Mesenchymal stem cell (in vitro differentiated cells and primary cell): ENCODE results near the gene PTGDR2.

Source experiments
- DNase-seq: peaks from one replicate; pipeline ENCODE4 v3.0.0-alpha.2; 2013
- H2AFZ ChIP-seq: one replicate; pipeline ENCODE4 v1.6.1; 2013; ENCODE audit warnings: low read depth, mild to moderate bottlenecking, control low read depth, inconsistent platforms, low read length, moderate library complexity
- H2AK5ac ChIP-seq: 2 replicates; pipeline ENCODE4 v1.6.1; 2013; ENCODE audit warnings: low read length, moderate library complexity, mild to moderate bottlenecking, inconsistent platforms; ENCODE audit not compliant: severe bottlenecking
- H2BK120ac ChIP-seq: one replicate; pipeline ENCODE4 v1.6.1; 2013; ENCODE audit warnings: low read depth, mild to moderate bottlenecking, inconsistent platforms, low read length, moderate library complexity
- H2BK12ac ChIP-seq, 2 experiments: one replicate each; pipeline ENCODE4 v1.6.1; 2013; ENCODE audit warnings: inconsistent platforms in 2 of 2, low read length in 2 of 2, mild to moderate bottlenecking in 2 of 2, moderate library complexity in 2 of 2, control low read depth in 1 of 2
- H2BK15ac ChIP-seq: one replicate; pipeline ENCODE4 v1.6.1; 2013; ENCODE audit warnings: mild to moderate bottlenecking, low read depth, inconsistent platforms; ENCODE audit not compliant: poor library complexity, severe bottlenecking
- H2BK5ac ChIP-seq: 2 replicates; pipeline ENCODE4 v1.6.1; 2013; ENCODE audit warnings: low read depth, mild to moderate bottlenecking, low read length, control low read depth, inconsistent platforms; ENCODE audit not compliant: poor library complexity, severe bottlenecking
- H3K14ac ChIP-seq, 2 experiments: one replicate each; pipeline ENCODE4 v1.6.1; 2013; ENCODE audit warnings: inconsistent platforms in 2 of 2, low read length in 2 of 2, control low read depth in 1 of 2, mild to moderate bottlenecking in 1 of 2, moderate library complexity in 1 of 2
- H3K18ac ChIP-seq, 2 experiments: one replicate each; pipeline ENCODE4 v1.6.1; 2013; ENCODE audit warnings: inconsistent platforms in 2 of 2, low read length in 2 of 2, control low read depth in 1 of 2, low read depth in 1 of 2, mild to moderate bottlenecking in 1 of 2
- H3K23ac ChIP-seq, 2 experiments: one replicate each; pipeline ENCODE4 v1.6.1; 2013; ENCODE audit warnings: inconsistent platforms in 2 of 2, low read length in 2 of 2, mild to moderate bottlenecking in 2 of 2, moderate library complexity in 2 of 2, control low read depth in 1 of 2
- H3K27ac ChIP-seq: 2 replicates; pipeline ENCODE4 v1.5.1; 2013; ENCODE audit warnings: mild to moderate bottlenecking, moderate library complexity, low read length, control low read depth, inconsistent platforms; ENCODE audit not compliant: poor library complexity, severe bottlenecking
- H3K27me3 ChIP-seq, 2 experiments: 2 replicates each; pipeline versions ENCODE4 v1.6.1 to v1.7.0; 2013; ENCODE audit warnings: low read length in 2 of 2, mild to moderate bottlenecking in 2 of 2, moderate library complexity in 2 of 2, control low read depth in 1 of 2, inconsistent platforms in 1 of 2; ENCODE audit not compliant: control insufficient read depth in 1 of 2, insufficient read depth in 1 of 2
- H3K36me3 ChIP-seq, 2 experiments: 2 replicates each; pipeline versions ENCODE4 v1.6.1 to v1.7.0; 2013; ENCODE audit warnings: low read length in 2 of 2, control low read depth in 1 of 2, inconsistent platforms in 1 of 2, low read depth in 1 of 2, mild to moderate bottlenecking in 1 of 2; ENCODE audit not compliant: insufficient read depth in 2 of 2, control insufficient read depth in 1 of 2
- H3K4ac ChIP-seq, 2 experiments: one replicate each; pipeline ENCODE4 v1.6.1; 2013; ENCODE audit warnings: inconsistent platforms in 2 of 2, low read length in 2 of 2, mild to moderate bottlenecking in 2 of 2, moderate library complexity in 2 of 2, control low read depth in 1 of 2, low read depth in 1 of 2
- H3K4me1 ChIP-seq: 2 replicates; pipeline ENCODE4 v1.6.1; 2013; ENCODE audit warnings: low read depth, low read length, control low read depth; ENCODE audit not compliant: control insufficient read depth, insufficient read depth
- H3K4me2 ChIP-seq: 2 replicates; pipeline ENCODE4 v1.6.1; 2013; ENCODE audit warnings: low read length, mild to moderate bottlenecking, inconsistent platforms; ENCODE audit not compliant: poor library complexity, severe bottlenecking
- H3K4me3 ChIP-seq, 2 experiments: 2 replicates each; pipeline versions ENCODE4 v1.5.1 to v1.7.0; 2013; ENCODE audit warnings: low read length in 2 of 2, mild to moderate bottlenecking in 2 of 2, control low read depth in 1 of 2, low read depth in 1 of 2; ENCODE audit not compliant: insufficient read depth in 1 of 2
- H3K79me1 ChIP-seq: replicated peaks from 2 replicates; pipeline ENCODE4 v1.6.1; 2013; ENCODE audit warnings: mild to moderate bottlenecking, control low read depth, low read length, inconsistent platforms; ENCODE audit not compliant: poor library complexity, severe bottlenecking
- H3K9ac ChIP-seq: 2 replicates; pipeline ENCODE4 v1.7.0; 2013; ENCODE audit warnings: mild to moderate bottlenecking, low read length, moderate library complexity
- H3K9me3 ChIP-seq: 2 replicates; pipeline ENCODE4 v1.7.0; 2013; ENCODE audit warnings: mild to moderate bottlenecking, low read length; ENCODE audit not compliant: control insufficient read depth
- H4K8ac ChIP-seq: one replicate; pipeline ENCODE4 v1.6.1; 2013; ENCODE audit warnings: inconsistent platforms, mild to moderate bottlenecking, low read length, moderate library complexity
- H4K91ac ChIP-seq: one replicate; pipeline ENCODE4 v1.6.1; 2013; ENCODE audit warnings: mild to moderate bottlenecking, low read length, inconsistent platforms
- WGBS: methylation state at CpG from one replicate; pipeline ENCODE4 v1.1.7; 2013; ENCODE audit warnings: mixed read lengths; 5-methylcytosine and 5-hydroxymethylcytosine counted together

PTGDR2 gene

DNA sequence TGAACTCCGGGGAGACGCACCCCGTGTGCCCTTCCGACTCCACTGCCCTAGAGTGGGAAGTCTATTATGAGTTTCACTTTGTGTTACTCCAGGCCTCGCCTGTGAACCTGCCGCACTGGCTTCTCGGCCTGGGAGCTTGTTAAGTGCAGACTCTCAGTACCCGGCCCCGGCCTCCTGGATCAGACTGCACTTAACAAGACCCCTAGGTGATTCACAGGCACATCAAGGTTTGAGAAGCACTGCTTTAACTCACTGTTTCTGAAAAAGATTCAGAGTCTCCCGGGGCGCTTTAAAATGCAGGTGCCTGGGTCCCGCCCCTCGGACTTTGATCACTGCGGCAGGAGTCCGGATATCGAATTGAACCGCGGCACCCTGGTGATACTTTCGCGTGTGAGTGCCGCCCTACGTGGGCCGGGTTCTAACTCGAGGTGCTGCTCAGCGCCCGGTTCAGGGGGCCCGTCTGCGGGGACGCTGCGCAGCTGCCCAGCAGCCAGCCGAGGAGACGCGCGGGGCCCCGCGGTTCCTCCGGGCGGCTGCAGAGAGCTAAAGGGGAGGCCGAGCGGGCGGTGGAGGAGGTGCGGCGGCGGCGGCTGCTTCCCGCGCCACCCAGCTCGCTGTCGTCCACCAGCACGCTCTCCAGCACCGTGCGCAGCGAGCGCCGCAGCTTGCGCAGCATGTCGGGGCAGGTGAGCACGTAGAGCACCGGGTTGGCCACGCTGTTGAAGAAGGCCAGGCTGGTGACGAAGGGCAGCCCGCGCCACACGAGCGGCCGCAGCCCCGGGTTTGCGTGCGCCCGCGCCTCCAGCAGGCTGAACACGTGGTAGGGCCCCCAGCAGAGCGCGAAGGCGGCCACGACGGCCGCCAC lies 3.4 kb downstream of the PTGDR2 start:
- no peak overlapping the region for H3K9ac ChIP-seq
- no peak overlapping the region for H2BK12ac ChIP-seq
- no peak overlapping the region for H2BK120ac ChIP-seq
- H3K27me3 ChIP-seq, result no peaks in the 10 kb centered on the region
- WGBS, result 92% methylated on average over 78 of the region's 78 CpGs
- H3K9me3 ChIP-seq, result no peaks in the 10 kb centered on the region
- H2AK5ac ChIP-seq, result no peak overlapping the region
- no peak overlapping the region for H3K27ac ChIP-seq
- H3K4me2 ChIP-seq, result no peak overlapping the region
- H3K79me1 ChIP-seq, result peaks cover 15% of the 10 kb centered on the region
- no peak for DNase-seq
- no peak overlapping the region for H2BK5ac ChIP-seq
- H3K23ac ChIP-seq, result no peak overlapping the region
- no peak overlapping the region for H3K14ac ChIP-seq
- no peak overlapping the region for H4K91ac ChIP-seq
- no peak overlapping the region for H3K18ac ChIP-seq
- H3K4ac ChIP-seq, result no peak overlapping the region
- peaks cover 48 to 63% of the 10 kb centered on the region in 2 experiments for H3K36me3 ChIP-seq
- no peak overlapping the region for H4K8ac ChIP-seq
- H2BK15ac ChIP-seq, result no peak overlapping the region
- H3K4me3 ChIP-seq, result no peak overlapping the region
- H2AFZ ChIP-seq, result no peak overlapping the region
- peaks cover 4% of the 10 kb centered on the region for H3K4me1 ChIP-seq

DNA sequence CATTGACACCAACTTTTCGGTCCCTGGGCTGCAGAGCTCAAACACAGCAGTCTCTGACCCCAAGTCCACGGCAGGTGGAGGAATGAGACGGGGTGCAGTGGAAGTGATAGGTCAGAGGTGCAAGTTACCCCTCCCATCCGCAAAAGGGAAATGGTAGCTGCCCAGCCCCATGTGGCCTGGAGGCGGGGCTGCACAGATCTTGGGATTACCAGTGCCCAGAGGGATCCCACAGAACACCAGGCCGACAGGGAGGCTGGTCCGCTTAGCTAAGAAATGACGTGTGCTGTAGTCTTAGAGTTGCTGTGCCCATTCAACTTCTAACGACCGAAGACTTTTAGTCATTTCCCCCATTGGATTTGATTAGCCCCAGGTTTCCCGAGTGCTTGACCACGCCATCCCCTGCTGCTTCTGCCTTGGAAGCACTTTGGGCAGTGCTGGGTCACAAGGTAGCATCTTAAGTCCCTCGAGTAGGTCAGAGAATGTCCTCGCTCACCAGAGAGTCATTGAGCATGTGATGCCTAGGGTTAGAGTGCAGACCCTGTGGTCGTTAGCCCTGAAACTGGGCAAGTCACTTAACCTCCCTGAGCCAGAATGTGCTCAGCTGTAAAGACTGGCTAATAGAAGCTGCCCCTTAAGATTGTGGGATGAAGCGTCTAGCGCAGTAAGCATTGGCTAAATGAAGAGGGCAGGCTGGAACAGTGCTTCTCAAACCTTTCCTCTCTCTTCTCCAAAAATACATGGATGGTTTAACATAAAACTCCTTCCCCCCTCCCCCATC lies 4.2 kb downstream of the PTGDR2 start:
- Histone ChIP-seq H3K4me3 (no peak overlapping the region), H3K18ac (no peak overlapping the region), H2BK15ac (no peak overlapping the region), H3K79me1 (peaks cover 17% of the 10 kb centered on the region), H4K91ac (no peak overlapping the region), H3K4ac (no peak overlapping the region), H3K36me3 (peaks cover 48 to 64% of the 10 kb centered on the region in 2 experiments), H3K4me2 (no peak overlapping the region), H3K14ac (no peak overlapping the region), H3K9me3 (no peaks in the 10 kb centered on the region), H2AFZ (no peak overlapping the region), H2BK120ac (no peak overlapping the region), H3K23ac (no peak overlapping the region), H2BK5ac (no peak overlapping the region), H2AK5ac (no peak overlapping the region), H3K27ac (no peak overlapping the region), H3K4me1 (peaks cover 5% of the 10 kb centered on the region), H3K9ac (no peak overlapping the region), H3K27me3 (no peaks in the 10 kb centered on the region), H4K8ac (no peak overlapping the region), H2BK12ac (no peak overlapping the region)
- DNase-seq, result no peak
- 94% methylated on average over 17 of the region's 17 CpGs for WGBS

DNA sequence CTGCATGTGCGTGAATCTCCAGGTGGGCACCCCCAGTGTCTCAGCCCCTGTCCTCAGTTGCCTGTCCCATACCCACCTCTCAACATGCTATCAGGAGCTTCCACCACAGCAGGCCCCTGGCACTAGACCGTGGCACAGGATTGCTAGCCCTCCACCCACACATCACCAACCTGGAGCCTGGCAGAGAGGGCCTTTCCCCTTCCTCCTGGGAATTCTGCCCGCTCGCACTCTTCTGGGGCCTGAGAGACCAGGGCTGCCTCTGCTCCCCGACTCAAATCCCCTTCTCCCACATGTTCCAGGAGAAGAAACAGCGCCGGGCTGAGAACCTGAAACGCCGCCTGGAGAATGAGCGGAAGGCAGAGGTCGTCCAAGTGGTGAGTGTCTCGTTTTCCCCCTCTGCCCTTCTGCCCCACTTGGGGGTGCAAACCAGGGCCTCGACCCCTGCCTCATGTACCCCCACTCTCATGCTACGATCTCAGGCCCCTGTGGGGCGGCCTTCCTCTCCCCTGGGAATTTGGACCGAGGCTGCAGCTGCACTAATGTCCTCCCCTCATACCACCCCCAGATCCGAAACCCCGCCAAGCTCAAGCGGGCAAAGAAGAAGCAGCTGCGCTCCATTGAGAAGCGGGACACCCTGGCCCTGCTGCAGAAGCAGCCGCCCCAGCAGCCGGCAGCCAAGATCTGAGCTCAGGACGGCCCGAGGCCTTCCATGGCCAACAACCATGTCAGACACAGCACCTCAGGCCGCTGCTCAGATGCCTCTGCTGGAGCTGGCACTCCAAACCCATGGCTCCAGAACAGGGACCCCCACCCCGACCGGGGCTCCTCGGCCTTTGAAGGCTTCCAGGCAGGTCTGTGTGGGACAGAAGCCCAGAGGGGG lies 5.9 kb downstream of the PTGDR2 start:
- H3K4me1 ChIP-seq, result peaks cover 15% of the 10 kb centered on the region
- H2BK120ac ChIP-seq, result no peak overlapping the region
- no peak overlapping the region for H3K14ac ChIP-seq
- H2BK12ac ChIP-seq, result no peak overlapping the region
- H3K23ac ChIP-seq, result no peak overlapping the region
- no peak overlapping the region for H3K4ac ChIP-seq
- no peak overlapping the region for H2AK5ac ChIP-seq
- no peak for DNase-seq
- no peak overlapping the region for H4K8ac ChIP-seq
- H2BK5ac ChIP-seq, result no peak overlapping the region
- H3K27me3 ChIP-seq, result no peaks in the 10 kb centered on the region
- peaks cover 26% of the 10 kb centered on the region for H3K79me1 ChIP-seq
- H3K18ac ChIP-seq, result no peak overlapping the region
- H4K91ac ChIP-seq, result no peak overlapping the region
- H3K27ac ChIP-seq, result no peak overlapping the region
- H2AFZ ChIP-seq, result no peak overlapping the region
- 93% methylated on average over 29 of the region's 29 CpGs for WGBS
- H2BK15ac ChIP-seq, result no peak overlapping the region
- H3K9me3 ChIP-seq, result no peaks in the 10 kb centered on the region
- no peak overlapping the region for H3K4me2 ChIP-seq
- peaks cover 52 to 71% of the 10 kb centered on the region in 2 experiments for H3K36me3 ChIP-seq
- no peak overlapping the region for H3K9ac ChIP-seq
- H3K4me3 ChIP-seq, result no peak overlapping the region
